ENCODE measurements around the gene CARD16. TPM values are rescaled to one million over a fixed set of nuclear protein-coding genes. Genes with fewer than 3 reads are reported as not detected.

The CARD16 gene
- total and polyA plus RNA-seq, 7 donors: 1.1 to 119 (median 11.6) TPM

- no peaks in the 10 kb centered on the region for H3K36me3 ChIP-seq
- no peak for TF ChIP-seq CTCF (IDR thresholded peaks at IDR 0.05)
- TF ChIP-seq POLR2AphosphoS5 (IDR thresholded peaks at IDR 0.05): no peak
- TF ChIP-seq POLR2A (IDR thresholded peaks at IDR 0.05): no peak
- no peak for TF ChIP-seq EP300 (IDR thresholded peaks at IDR 0.05)
- intact Hi-C loops (cut with DNase I): no loop called here
- H3K27ac ChIP-seq: no peak overlapping the region
- H3K4me3 ChIP-seq: no peak overlapping the region
- no peaks in the 10 kb centered on the region for H3K27me3 ChIP-seq
- no peaks in the 10 kb centered on the region for H3K9me3 ChIP-seq
- WGBS, 2 donors: 47 to 66% methylated on average over 1 of the region's 1 CpG
- H3K4me1 ChIP-seq: no peaks in the 10 kb centered on the region
- no peak for DNase-seq
Observed at GRCh38 chr11:104999721-105000120, 45.4 kb downstream of the CARD16 start.

GRCh38 chr11:104997288-104997687 lies 47.8 kb downstream of the CARD16 start:
- no peak overlapping the region for H3K27ac ChIP-seq
- no peaks in the 10 kb centered on the region for H3K4me1 ChIP-seq
- H3K27me3 ChIP-seq: no peaks in the 10 kb centered on the region
- no peak for DNase-seq
- no peaks in the 10 kb centered on the region for H3K36me3 ChIP-seq
- WGBS, 2 donors: 79 to 87% methylated on average over 6 of the region's 6 CpGs
- H3K9me3 ChIP-seq: no peaks in the 10 kb centered on the region
- intact Hi-C loops (cut with DNase I): no loop called here
- TF ChIP-seq CTCF (IDR thresholded peaks at IDR 0.05) (no peak), EP300 (IDR thresholded peaks at IDR 0.05) (no peak), POLR2A (IDR thresholded peaks at IDR 0.05) (no peak), POLR2AphosphoS5 (IDR thresholded peaks at IDR 0.05) (no peak)
- no peak overlapping the region for H3K4me3 ChIP-seq

- no peaks in the 10 kb centered on the region for H3K36me3 ChIP-seq
- 78 to 86% methylated on average over 2 of the region's 2 CpGs for WGBS, 2 donors
- H3K9me3 ChIP-seq: no peaks in the 10 kb centered on the region
- H3K4me1 ChIP-seq: no peaks in the 10 kb centered on the region
- no peak overlapping the region for H3K4me3 ChIP-seq
- no peak overlapping the region for H3K27ac ChIP-seq
- no peak for DNase-seq
- intact Hi-C loops (cut with DNase I): no loop called here
- H3K27me3 ChIP-seq: no peaks in the 10 kb centered on the region
- no peak for TF ChIP-seq CTCF (IDR thresholded peaks at IDR 0.05)
- no peak for TF ChIP-seq POLR2A (IDR thresholded peaks at IDR 0.05)
- TF ChIP-seq POLR2AphosphoS5 (IDR thresholded peaks at IDR 0.05): no peak
- no peak for TF ChIP-seq EP300 (IDR thresholded peaks at IDR 0.05)
Observed at GRCh38 chr11:104995001-104995408, 50.1 kb downstream of the CARD16 start.

GRCh38 chr11:104992781-104993180 lies 52.4 kb downstream of the CARD16 start:
- Histone ChIP-seq H3K27me3 (no peaks in the 10 kb centered on the region), H3K4me1 (no peaks in the 10 kb centered on the region), H3K9me3 (peaks cover 0 to 3% (median under 1%) of the 10 kb centered on the region in 4 donors), H3K4me3 (no peak overlapping the region), H3K27ac (no peak overlapping the region), H3K36me3 (no peaks in the 10 kb centered on the region)
- no peak for DNase-seq
- WGBS, 2 donors: 85 to 93% methylated on average over 1 of the region's 1 CpG
- intact Hi-C loops (cut with DNase I): no loop called here
- no peak for TF ChIP-seq EP300 (IDR thresholded peaks at IDR 0.05)
- TF ChIP-seq CTCF (IDR thresholded peaks at IDR 0.05): no peak
- TF ChIP-seq POLR2AphosphoS5 (IDR thresholded peaks at IDR 0.05): no peak
- TF ChIP-seq POLR2A (IDR thresholded peaks at IDR 0.05): no peak

GRCh38 chr11:104991994-104992393 lies 53.1 kb downstream of the CARD16 start:
- peaks cover 0 to 3% (median under 1%) of the 10 kb centered on the region in 4 donors for H3K9me3 ChIP-seq
- H3K4me1 ChIP-seq: no peaks in the 10 kb centered on the region
- no peak for DNase-seq
- H3K4me3 ChIP-seq: no peak overlapping the region
- H3K27ac ChIP-seq: no peak overlapping the region
- intact Hi-C loops (cut with DNase I): no loop called here
- H3K36me3 ChIP-seq: no peaks in the 10 kb centered on the region
- H3K27me3 ChIP-seq: no peaks in the 10 kb centered on the region
- TF ChIP-seq CTCF (IDR thresholded peaks at IDR 0.05): no peak
- TF ChIP-seq POLR2AphosphoS5 (IDR thresholded peaks at IDR 0.05): no peak
- no peak for TF ChIP-seq POLR2A (IDR thresholded peaks at IDR 0.05)
- TF ChIP-seq EP300 (IDR thresholded peaks at IDR 0.05): no peak
- WGBS, 2 donors: 90 to 95% methylated on average over 4 of the region's 4 CpGs

All from sigmoid colon (tissue), 7 donors.